ENCODE data around the gene ADA.

ADA gene

GRCh38 chr20:44691424-44692423 is 40.2 kb upstream of the ADA start:
- Histone ChIP-seq H4K20me1 (ENCODE audit: control insufficient read depth, insufficient read depth, low read depth, low read length) (no peaks in the 10 kb centered on the region), H3K79me2 (ENCODE audit: control insufficient read depth, low read length) (no peaks in the 10 kb centered on the region), H3K4me1 (ENCODE audit: control insufficient read depth, low read length) (no peaks in the 10 kb centered on the region), H3K36me3 (ENCODE audit: control insufficient read depth, low read length) (no peaks in the 10 kb centered on the region), H3K9me3 (ENCODE audit: control insufficient read depth, insufficient read depth, low read length) (no peaks in the 10 kb centered on the region), H3K4me2 (ENCODE audit: low read length) (no peak overlapping the region), H3K4me3 (ENCODE audit: low read length) (no peak overlapping the region), H3K27me3 (ENCODE audit: control insufficient read depth, low read length) (peaks cover 2% of the 10 kb centered on the region; the same call in 1 of the 2 replicates), H3F3A (ENCODE audit: control insufficient read depth, insufficient read depth) (no peaks in the 10 kb centered on the region), H3K9me2 (replicated peaks; ENCODE audit: control insufficient read depth, low read length) (no peaks in the 10 kb centered on the region), H3K27ac (ENCODE audit: low read depth, low read length) (no peak overlapping the region)
- TF ChIP-seq CTCF (IDR thresholded peaks at IDR 0.05; ENCODE audit: low read depth, low read length, poor library complexity, severe bottlenecking) = no peak
- TF ChIP-seq EZH2phosphoT487 (IDR thresholded peaks at IDR 0.05; ENCODE audit: borderline replicate concordance, low read length) = no peak

DNA sequence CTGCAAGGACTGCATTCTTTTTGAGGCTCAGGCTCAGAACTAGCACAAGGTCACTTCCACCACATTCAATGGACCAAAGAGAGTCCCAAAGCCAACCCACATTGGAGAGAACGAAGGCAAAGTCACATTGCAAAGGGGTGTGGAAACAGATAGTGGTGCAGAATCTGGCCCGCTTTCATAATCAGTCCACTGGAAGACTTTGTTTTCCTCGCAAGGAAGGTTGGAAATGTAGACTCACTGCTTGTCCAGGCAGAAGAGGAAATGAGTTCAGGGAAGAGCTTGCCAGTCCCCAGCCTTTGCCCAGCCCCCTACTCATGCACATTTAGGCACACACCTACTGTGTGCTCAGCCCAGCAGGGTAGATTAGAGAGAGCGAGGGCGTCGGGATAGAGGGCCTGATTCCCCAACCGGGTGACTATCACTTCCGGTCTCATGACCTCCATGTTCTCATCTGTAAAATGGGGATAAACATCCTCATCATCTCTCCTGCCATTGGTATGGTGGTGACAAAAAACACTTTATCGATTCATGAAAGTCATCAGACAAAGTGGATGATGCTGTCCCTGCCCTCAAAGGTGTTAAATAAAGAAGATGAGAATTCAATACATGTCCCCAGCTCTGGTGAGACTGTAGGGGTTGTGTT is 39.4 kb upstream of the ADA start:
- H4K20me1 ChIP-seq (ENCODE audit: control insufficient read depth, insufficient read depth, low read depth, low read length) = no peaks in the 10 kb centered on the region
- no peak overlapping the region for H3K4me2 ChIP-seq (ENCODE audit: low read length)
- no peaks in the 10 kb centered on the region for H3K36me3 ChIP-seq (ENCODE audit: control insufficient read depth, low read length)
- H3K79me2 ChIP-seq (ENCODE audit: control insufficient read depth, low read length) = no peaks in the 10 kb centered on the region
- H3K27me3 ChIP-seq (ENCODE audit: control insufficient read depth, low read length) = peaks cover 2% of the 10 kb centered on the region; the same call in 1 of the 2 replicates
- no peaks in the 10 kb centered on the region for H3K4me1 ChIP-seq (ENCODE audit: control insufficient read depth, low read length)
- TF ChIP-seq EZH2phosphoT487 (IDR thresholded peaks at IDR 0.05; ENCODE audit: borderline replicate concordance, low read length) = no peak
- no peaks in the 10 kb centered on the region for H3K9me2 ChIP-seq (replicated peaks; ENCODE audit: control insufficient read depth, low read length)
- no peak overlapping the region for H3K4me3 ChIP-seq (ENCODE audit: low read length)
- no peaks in the 10 kb centered on the region for H3F3A ChIP-seq (ENCODE audit: control insufficient read depth, insufficient read depth)
- no peak overlapping the region for H3K27ac ChIP-seq (ENCODE audit: low read depth, low read length)
- H3K9me3 ChIP-seq (ENCODE audit: control insufficient read depth, insufficient read depth, low read length) = no peaks in the 10 kb centered on the region

GRCh38 chr20:44689809-44690208 is 38.3 kb upstream of the ADA start:
- no peaks in the 10 kb centered on the region for H4K20me1 ChIP-seq (ENCODE audit: control insufficient read depth, insufficient read depth, low read depth, low read length)
- no peak overlapping the region for H3K27ac ChIP-seq (ENCODE audit: low read depth, low read length)
- no peaks in the 10 kb centered on the region for H3K79me2 ChIP-seq (ENCODE audit: control insufficient read depth, low read length)
- H3F3A ChIP-seq (ENCODE audit: control insufficient read depth, insufficient read depth) = no peaks in the 10 kb centered on the region
- H3K4me1 ChIP-seq (ENCODE audit: control insufficient read depth, low read length) = peaks cover 2% of the 10 kb centered on the region
- TF ChIP-seq CTCF (IDR thresholded peaks at IDR 0.05; ENCODE audit: low read depth, low read length, poor library complexity, severe bottlenecking) (no peak), EZH2phosphoT487 (IDR thresholded peaks at IDR 0.05; ENCODE audit: borderline replicate concordance, low read length) (no peak)
- H3K36me3 ChIP-seq (ENCODE audit: control insufficient read depth, low read length) = no peaks in the 10 kb centered on the region
- no peaks in the 10 kb centered on the region for H3K9me3 ChIP-seq (ENCODE audit: control insufficient read depth, insufficient read depth, low read length)
- peaks cover 2% of the 10 kb centered on the region; the same call in 1 of the 2 replicates for H3K27me3 ChIP-seq (ENCODE audit: control insufficient read depth, low read length)
- no peak overlapping the region for H3K4me3 ChIP-seq (ENCODE audit: low read length)
- H3K4me2 ChIP-seq (ENCODE audit: low read length) = no peak overlapping the region
- no peaks in the 10 kb centered on the region for H3K9me2 ChIP-seq (replicated peaks; ENCODE audit: control insufficient read depth, low read length)

Measured in DOHH2 (cell line).